GM23338 (cell line): ENCODE measurements around the gene BICRA. TPM values are rescaled to one million over a fixed set of nuclear protein-coding genes. Genes with fewer than 3 reads are reported as not detected.

Experiments used
- CREB1 ChIP-seq: fragments of 250-450 bp; sonication (Bioruptor Pico); IDR thresholded peaks from 2 replicates; pipeline ENCODE4 v1.5.0; 2020; ENCODE audit warnings: low read depth, mild to moderate bottlenecking, moderate library complexity
- ETS1 ChIP-seq: IDR thresholded peaks from 2 replicates; pipeline ENCODE4 v1.6.1; 2016; ENCODE audit warnings: antibody characterized with exemption
- EZH2phosphoT487 ChIP-seq: fragments of 200-600 bp; sonication (generic); IDR thresholded peaks from one replicate; pipeline ENCODE4 v1.8.1; 2018; ENCODE audit warnings: antibody characterized with exemption; ENCODE audit not compliant: unreplicated experiment
- NANOG ChIP-seq: IDR thresholded peaks from 2 replicates; pipeline ENCODE4 v1.6.1; 2016; ENCODE audit warnings: antibody characterized with exemption, borderline replicate concordance
- POLR2AphosphoS5 ChIP-seq: IDR thresholded peaks from 2 replicates; pipeline ENCODE4 v1.6.1; 2016; ENCODE audit warnings: antibody characterized with exemption, low read depth
- ZNF331 ChIP-seq: fragments of 250-450 bp; sonication (Bioruptor Pico); IDR thresholded peaks from 2 replicates; pipeline ENCODE4 v1.5.0; 2020; ENCODE audit warnings: low read depth, mild to moderate bottlenecking, moderate library complexity
- ZNF462 ChIP-seq: fragments of 250-450 bp; sonication (Bioruptor Pico); IDR thresholded peaks from 2 replicates; pipeline ENCODE4 v1.5.0; 2020; ENCODE audit warnings: mild to moderate bottlenecking, moderate library complexity
- polyA plus RNA-seq: library from polyadenylated mRNA; unstranded; fragments of >200 nt; fragmentation: Nextera tagmentation; extraction: Ambion mirVana; gene quantifications from 2 replicates; pipeline ENCODE4 v1.2.1, GENCODE V29; 2016
- total RNA-seq: library from RNA; depleted of rRNA; stranded (reverse); fragments of >200 nt; shearing (Covaris generic); gene quantifications from 2 replicates; pipeline ENCODE4 v1.2.3, GENCODE V29; 2014
- TF ChIP-seq, protein P1 (sequence below): IDR thresholded peaks from one replicate; pipeline ENCODE4 v1.6.1; 2018; ENCODE audit warnings: antibody characterized with exemption; ENCODE audit not compliant: unreplicated experiment

Gene BICRA
- total and polyA plus RNA-seq, 2 experiments from 2014 or later: 7.0 to 37.7 TPM

GRCh38 chr19:47603706-47604565 lies 5.0 kb upstream of the BICRA start (continued):
- no peak for TF ChIP-seq ZNF462
- TF ChIP-seq ZNF331 (CRISPR knock-in tag): no peak
- TF ChIP-seq ETS1: no peak
- TF ChIP-seq EZH2phosphoT487: no peak
- no peak for TF ChIP-seq NANOG
- TF ChIP-seq POLR2AphosphoS5: no peak
- TF ChIP-seq CREB1 (CRISPR knock-in tag): no peak
- TF ChIP-seq, protein P1, sequence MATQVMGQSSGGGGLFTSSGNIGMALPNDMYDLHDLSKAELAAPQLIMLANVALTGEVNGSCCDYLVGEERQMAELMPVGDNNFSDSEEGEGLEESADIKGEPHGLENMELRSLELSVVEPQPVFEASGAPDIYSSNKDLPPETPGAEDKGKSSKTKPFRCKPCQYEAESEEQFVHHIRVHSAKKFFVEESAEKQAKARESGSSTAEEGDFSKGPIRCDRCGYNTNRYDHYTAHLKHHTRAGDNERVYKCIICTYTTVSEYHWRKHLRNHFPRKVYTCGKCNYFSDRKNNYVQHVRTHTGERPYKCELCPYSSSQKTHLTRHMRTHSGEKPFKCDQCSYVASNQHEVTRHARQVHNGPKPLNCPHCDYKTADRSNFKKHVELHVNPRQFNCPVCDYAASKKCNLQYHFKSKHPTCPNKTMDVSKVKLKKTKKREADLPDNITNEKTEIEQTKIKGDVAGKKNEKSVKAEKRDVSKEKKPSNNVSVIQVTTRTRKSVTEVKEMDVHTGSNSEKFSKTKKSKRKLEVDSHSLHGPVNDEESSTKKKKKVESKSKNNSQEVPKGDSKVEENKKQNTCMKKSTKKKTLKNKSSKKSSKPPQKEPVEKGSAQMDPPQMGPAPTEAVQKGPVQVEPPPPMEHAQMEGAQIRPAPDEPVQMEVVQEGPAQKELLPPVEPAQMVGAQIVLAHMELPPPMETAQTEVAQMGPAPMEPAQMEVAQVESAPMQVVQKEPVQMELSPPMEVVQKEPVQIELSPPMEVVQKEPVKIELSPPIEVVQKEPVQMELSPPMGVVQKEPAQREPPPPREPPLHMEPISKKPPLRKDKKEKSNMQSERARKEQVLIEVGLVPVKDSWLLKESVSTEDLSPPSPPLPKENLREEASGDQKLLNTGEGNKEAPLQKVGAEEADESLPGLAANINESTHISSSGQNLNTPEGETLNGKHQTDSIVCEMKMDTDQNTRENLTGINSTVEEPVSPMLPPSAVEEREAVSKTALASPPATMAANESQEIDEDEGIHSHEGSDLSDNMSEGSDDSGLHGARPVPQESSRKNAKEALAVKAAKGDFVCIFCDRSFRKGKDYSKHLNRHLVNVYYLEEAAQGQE: no peak
